Endothelial cell (in vitro differentiated cells): Measurements from ENCODE around the gene RHOG. TPM values are rescaled to one million over a fixed set of nuclear protein-coding genes. Genes with fewer than 3 reads are reported as not detected.

Experiments used
- DNase-seq: peaks from one replicate; pipeline ENCODE4 v3.0.0; 2021; ENCODE audit warnings: low spot score
- H3K27ac Mint-ChIP-seq: one replicate; pipeline ENCODE4 v1.8.0; 2021; ENCODE audit warnings: mixed read lengths, inconsistent platforms; ENCODE audit not compliant: unreplicated experiment
- H3K27me3 Mint-ChIP-seq: one replicate; pipeline ENCODE4 v1.8.0; 2021; ENCODE audit warnings: mild to moderate bottlenecking, moderate library complexity, mixed read lengths, inconsistent platforms; ENCODE audit not compliant: unreplicated experiment
- H3K36me3 Mint-ChIP-seq: one replicate; pipeline ENCODE4 v1.8.0; 2021; ENCODE audit warnings: mild to moderate bottlenecking, low read depth, mixed read lengths, inconsistent platforms; ENCODE audit not compliant: unreplicated experiment
- H3K4me1 Mint-ChIP-seq: one replicate; pipeline ENCODE4 v1.8.0; 2021; ENCODE audit warnings: mild to moderate bottlenecking, mixed read lengths, inconsistent platforms; ENCODE audit not compliant: unreplicated experiment
- H3K4me3 Mint-ChIP-seq: one replicate; pipeline ENCODE4 v1.8.0; 2021; ENCODE audit warnings: mild to moderate bottlenecking, mixed read lengths, inconsistent platforms; ENCODE audit not compliant: unreplicated experiment
- H3K9me3 Mint-ChIP-seq: one replicate; pipeline ENCODE4 v1.8.0; 2021; ENCODE audit warnings: mixed read lengths, inconsistent platforms; ENCODE audit not compliant: unreplicated experiment
- total RNA-seq: library from RNA; stranded (reverse); fragmentation: NEBNext Ultra II Directional; extraction: Animal tissue kit (Norgen Biotek cat#: 25700); gene quantifications from one replicate; pipeline ENCODE4 v1.2.1, GENCODE V29; 2021; ENCODE audit not compliant: unreplicated experiment
- TF ChIP-seq, protein P1 (sequence below): fragments of 200-600 bp; sonication (generic); IDR thresholded peaks from one replicate; pipeline ENCODE4 v1.5.0; 2021; ENCODE audit warnings: antibody characterized with exemption; ENCODE audit not compliant: unreplicated experiment

RHOG gene
- total RNA-seq, 1 donor from 2014 or later = 76.5 TPM

DNA sequence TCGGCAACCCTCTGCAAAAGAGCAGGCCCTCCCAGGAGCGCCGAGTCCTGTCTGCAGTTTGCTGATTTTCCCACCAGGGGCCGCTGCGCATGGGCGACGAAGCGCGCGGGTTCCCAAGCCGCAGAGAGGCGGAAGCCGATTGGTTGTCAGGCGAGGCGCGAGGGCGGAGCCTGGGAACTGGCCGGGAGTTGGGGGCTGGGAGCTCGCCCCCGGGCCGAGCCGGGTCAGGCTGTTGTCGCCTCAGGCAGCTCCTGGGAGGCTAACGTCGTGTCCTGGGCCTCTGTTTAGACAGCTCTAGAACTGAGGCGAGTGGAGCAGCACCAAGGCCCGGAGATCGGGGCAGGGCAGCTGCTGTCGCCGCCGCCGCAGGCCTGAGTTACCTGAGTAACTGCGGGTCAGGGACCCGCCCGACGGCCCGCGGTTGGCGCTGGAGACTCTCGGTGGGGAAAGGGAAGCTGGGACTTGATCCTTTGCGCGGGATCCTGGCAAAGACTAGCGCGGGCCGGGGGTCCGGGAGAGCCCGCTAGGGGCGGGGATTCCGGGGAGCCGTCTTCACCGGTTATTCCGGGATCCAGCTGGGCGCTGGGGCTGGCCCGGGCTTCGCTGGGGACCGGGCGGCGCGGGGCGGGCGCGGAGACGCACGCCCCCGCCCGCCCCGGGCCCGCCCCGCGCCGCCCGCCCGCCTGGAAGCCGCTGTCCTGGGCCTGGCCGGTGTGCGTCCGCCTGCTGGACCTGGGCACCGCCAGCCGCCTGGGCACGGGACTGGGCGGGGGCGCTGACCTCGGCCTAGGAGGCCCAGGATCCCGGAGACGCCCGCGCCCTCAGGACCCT is 14.4 kb upstream of the RHOG start, which contains the start of gene STIM1:
Gene STIM1 (plus strand): TSS at position 688 of the 831 bp plus-strand sequence. CDS start 607 bp downstream, outside the sequence.
- peak within 1 kb of the TSS; percentile 78 for H3K27ac Mint-ChIP-seq
- peaks cover 9% of the 10 kb centered on the region for H3K27me3 Mint-ChIP-seq
- peaks cover 4% of the 10 kb centered on the region for H3K9me3 Mint-ChIP-seq
- peak; percentile 99 for DNase-seq
- peaks cover 30% of the 10 kb centered on the region for H3K4me1 Mint-ChIP-seq
- peak within 1 kb of the TSS; percentile 94 for H3K4me3 Mint-ChIP-seq
- TF ChIP-seq, protein P1, sequence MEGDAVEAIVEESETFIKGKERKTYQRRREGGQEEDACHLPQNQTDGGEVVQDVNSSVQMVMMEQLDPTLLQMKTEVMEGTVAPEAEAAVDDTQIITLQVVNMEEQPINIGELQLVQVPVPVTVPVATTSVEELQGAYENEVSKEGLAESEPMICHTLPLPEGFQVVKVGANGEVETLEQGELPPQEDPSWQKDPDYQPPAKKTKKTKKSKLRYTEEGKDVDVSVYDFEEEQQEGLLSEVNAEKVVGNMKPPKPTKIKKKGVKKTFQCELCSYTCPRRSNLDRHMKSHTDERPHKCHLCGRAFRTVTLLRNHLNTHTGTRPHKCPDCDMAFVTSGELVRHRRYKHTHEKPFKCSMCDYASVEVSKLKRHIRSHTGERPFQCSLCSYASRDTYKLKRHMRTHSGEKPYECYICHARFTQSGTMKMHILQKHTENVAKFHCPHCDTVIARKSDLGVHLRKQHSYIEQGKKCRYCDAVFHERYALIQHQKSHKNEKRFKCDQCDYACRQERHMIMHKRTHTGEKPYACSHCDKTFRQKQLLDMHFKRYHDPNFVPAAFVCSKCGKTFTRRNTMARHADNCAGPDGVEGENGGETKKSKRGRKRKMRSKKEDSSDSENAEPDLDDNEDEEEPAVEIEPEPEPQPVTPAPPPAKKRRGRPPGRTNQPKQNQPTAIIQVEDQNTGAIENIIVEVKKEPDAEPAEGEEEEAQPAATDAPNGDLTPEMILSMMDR = peak; percentile 99
- no peaks in the 10 kb centered on the region for H3K36me3 Mint-ChIP-seq

DNA sequence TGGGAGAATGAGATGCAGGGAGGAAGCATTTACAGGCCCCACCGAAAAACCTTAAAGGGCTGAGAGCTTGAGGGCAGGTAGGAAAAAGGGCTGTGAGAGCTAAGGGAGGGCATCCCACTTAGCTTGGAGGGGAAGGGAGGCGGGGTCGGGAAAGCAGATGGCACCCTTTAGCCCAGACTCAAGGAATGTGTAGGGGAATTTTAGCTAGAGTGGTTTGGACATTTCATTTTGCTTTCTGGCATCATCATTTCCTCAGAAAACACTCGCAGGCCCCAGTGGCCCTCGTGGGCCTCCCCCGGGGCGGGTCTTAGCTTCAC is 13.9 kb upstream of the RHOG start:
- TF ChIP-seq, protein P1 = no peak
- H3K4me3 Mint-ChIP-seq = peak overlapping the region; percentile 85
- no peak for DNase-seq
- no peaks in the 10 kb centered on the region for H3K36me3 Mint-ChIP-seq
- peaks cover 4% of the 10 kb centered on the region for H3K9me3 Mint-ChIP-seq
- H3K27me3 Mint-ChIP-seq = peaks cover 9% of the 10 kb centered on the region
- peaks cover 30% of the 10 kb centered on the region for H3K4me1 Mint-ChIP-seq
- peak overlapping the region; percentile 64 for H3K27ac Mint-ChIP-seq

- Mint-ChIP-seq H3K36me3 (no peaks in the 10 kb centered on the region), H3K4me3 (peak overlapping the region; percentile 85), H3K27ac (peak overlapping the region; percentile 71), H3K9me3 (peaks cover 4% of the 10 kb centered on the region), H3K27me3 (peaks cover 9% of the 10 kb centered on the region), H3K4me1 (peaks cover 30% of the 10 kb centered on the region)
- DNase-seq = no peak
- TF ChIP-seq, protein P1 = no peak
Measured at GRCh38 chr11:3853899-3854659, 13.3 kb upstream of the RHOG start.

- DNase-seq = no peak
- H3K27me3 Mint-ChIP-seq = peaks cover 9% of the 10 kb centered on the region
- peaks cover 30% of the 10 kb centered on the region for H3K4me1 Mint-ChIP-seq
- peaks cover 4% of the 10 kb centered on the region for H3K9me3 Mint-ChIP-seq
- TF ChIP-seq, protein P1 = no peak
- H3K27ac Mint-ChIP-seq = no peak overlapping the region
- no peaks in the 10 kb centered on the region for H3K36me3 Mint-ChIP-seq
- no peak overlapping the region for H3K4me3 Mint-ChIP-seq
Measured at GRCh38 chr11:3853545-3853842, 12.7 kb upstream of the RHOG start.
